ENCODE measurements around the gene ARFGEF3. TPM values are rescaled to one million over a fixed set of nuclear protein-coding genes. Genes with fewer than 3 reads are reported as not detected.

ARFGEF3 gene
- total RNA-seq, 1 experiment from 2014 or later: 7.8 TPM

GRCh38 chr6:138238368-138238767, 76.6 kb downstream of the ARFGEF3 start:
- TF ChIP-seq EZH2 (IDR thresholded peaks at IDR 0.05; ENCODE audit: low read length, unreplicated experiment): no peak
- TF ChIP-seq EZH2phosphoT487 (IDR thresholded peaks at IDR 0.05; ENCODE audit: borderline replicate concordance, low read length): no peak
- TF ChIP-seq CTCF (conservative IDR thresholded peaks at IDR 0.05; ENCODE audit: low read depth, low read length): no peak
- intact Hi-C loops (cut with micrococcal nuclease): no loop called here
- Histone ChIP-seq H3K9ac (ENCODE audit: low read length) (no peak overlapping the region), H3K79me2 (ENCODE audit: low read length) (no peaks in the 10 kb centered on the region), H3F3A (ENCODE audit: low read length, unreplicated experiment) (no peaks in the 10 kb centered on the region), H3K36me3 (ENCODE audit: low read depth, low read length) (no peaks in the 10 kb centered on the region), H3K9me2 (replicated peaks; ENCODE audit: low read length) (no peaks in the 10 kb centered on the region), H3K27me3 (ENCODE audit: low read length) (no peaks in the 10 kb centered on the region), H3K9me3 (ENCODE audit: low read length) (no peaks in the 10 kb centered on the region), H2AFZ (ENCODE audit: low read length) (no peak overlapping the region), H3K4me3 (ENCODE audit: low read length) (no peak overlapping the region), H3K4me1 (ENCODE audit: insufficient read depth, low read length) (peaks cover 22% of the 10 kb centered on the region), H3K4me2 (ENCODE audit: low read length) (no peak overlapping the region), H3K27ac (ENCODE audit: low read length) (no peak overlapping the region), H4K20me1 (ENCODE audit: low read length) (no peaks in the 10 kb centered on the region)
- POLR2A ChIA-PET (ENCODE audit: unreplicated experiment): no interaction called here
- DNase-seq (no peak), ATAC-seq (no peak)
- BruUV-seq (replicated peaks): no TSS peak
- CTCF ChIA-PET: no interaction called here

DNA sequence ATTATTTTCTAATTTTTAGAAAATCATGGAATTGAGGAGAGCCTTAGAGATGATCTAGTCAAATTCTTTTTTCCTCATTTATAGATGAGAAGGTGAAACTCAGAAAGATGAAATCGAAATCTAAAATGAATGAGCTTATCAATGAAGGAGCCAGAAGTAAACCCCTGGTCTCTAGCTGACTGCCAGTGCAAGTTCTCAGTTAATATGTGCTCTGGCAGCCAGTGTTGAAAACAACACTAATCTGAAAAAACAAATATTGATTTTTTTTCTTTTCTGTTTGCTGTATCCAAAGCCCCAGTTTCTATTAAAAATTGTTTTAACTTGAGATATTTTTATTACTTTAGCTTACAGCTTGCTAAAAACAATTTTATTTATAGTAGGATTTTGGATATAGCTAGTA, 78.0 kb downstream of the ARFGEF3 start:
- no peak overlapping the region for H3K4me3 ChIP-seq (ENCODE audit: low read length)
- no peaks in the 10 kb centered on the region for H3F3A ChIP-seq (ENCODE audit: low read length, unreplicated experiment)
- no peak overlapping the region for H3K27ac ChIP-seq (ENCODE audit: low read length)
- no peak for TF ChIP-seq EZH2phosphoT487 (IDR thresholded peaks at IDR 0.05; ENCODE audit: borderline replicate concordance, low read length)
- no peak for TF ChIP-seq CTCF (conservative IDR thresholded peaks at IDR 0.05; ENCODE audit: low read depth, low read length)
- TF ChIP-seq EZH2 (IDR thresholded peaks at IDR 0.05; ENCODE audit: low read length, unreplicated experiment): no peak
- BruUV-seq (replicated peaks): no TSS peak
- no peaks in the 10 kb centered on the region for H3K79me2 ChIP-seq (ENCODE audit: low read length)
- DNase-seq (no peak), ATAC-seq (no peak)
- H3K36me3 ChIP-seq (ENCODE audit: low read depth, low read length): no peaks in the 10 kb centered on the region
- POLR2A ChIA-PET (ENCODE audit: unreplicated experiment): no interaction called here
- no peak overlapping the region for H3K4me2 ChIP-seq (ENCODE audit: low read length)
- H3K9me2 ChIP-seq (replicated peaks; ENCODE audit: low read length): no peaks in the 10 kb centered on the region
- H3K9ac ChIP-seq (ENCODE audit: low read length): no peak overlapping the region
- H3K4me1 ChIP-seq (ENCODE audit: insufficient read depth, low read length): peaks cover 12% of the 10 kb centered on the region; the same call in 1 of the 2 replicates
- H3K27me3 ChIP-seq (ENCODE audit: low read length): no peaks in the 10 kb centered on the region
- no peak overlapping the region for H2AFZ ChIP-seq (ENCODE audit: low read length)
- intact Hi-C loops (cut with micrococcal nuclease): no loop called here
- no peaks in the 10 kb centered on the region for H4K20me1 ChIP-seq (ENCODE audit: low read length)
- no peaks in the 10 kb centered on the region for H3K9me3 ChIP-seq (ENCODE audit: low read length)
- CTCF ChIA-PET: interaction anchor here (0.7 kb wide), 1 partner anchor 968 kb away, joined by 8 read pairs; no protein-coding TSS in a partner anchor

DNA sequence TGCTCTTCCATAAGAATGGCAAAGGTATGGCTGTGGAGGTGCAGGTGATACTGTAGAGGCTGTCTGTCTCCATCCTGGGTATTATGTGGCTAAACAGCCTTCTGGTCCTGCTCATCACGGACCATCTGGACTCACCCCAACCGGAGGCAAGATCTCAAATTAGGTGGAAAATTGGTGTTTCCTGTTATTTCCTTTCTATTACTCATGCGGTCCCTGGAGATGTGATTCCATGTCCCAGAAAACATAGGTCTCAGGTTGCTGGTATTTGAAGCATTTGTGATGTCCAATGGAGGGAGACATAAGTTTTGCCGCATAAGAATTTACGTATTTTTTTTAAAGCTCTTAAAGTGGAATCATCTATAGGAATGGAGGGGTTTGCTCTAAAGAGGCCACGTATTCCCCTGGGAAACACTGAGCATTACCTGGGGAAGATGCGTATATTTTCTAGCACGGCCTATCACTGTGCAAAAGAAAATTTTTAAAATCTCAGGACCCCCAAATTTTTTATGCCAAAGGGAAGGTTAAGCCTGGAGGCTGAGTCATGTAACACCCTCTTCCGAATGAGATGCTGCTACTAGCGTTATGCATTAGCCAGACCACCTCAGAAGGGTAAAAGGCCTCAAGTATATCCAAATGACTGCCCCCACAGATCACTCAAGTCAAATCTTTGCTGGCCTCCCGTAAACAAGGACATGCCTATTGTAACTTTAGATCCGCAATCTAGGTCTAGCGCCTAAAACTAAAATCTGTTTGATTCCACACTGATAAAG, 78.9 kb downstream of the ARFGEF3 start:
- DNase-seq (no peak), ATAC-seq (no peak)
- Histone ChIP-seq H3K9me2 (replicated peaks; ENCODE audit: low read length) (no peaks in the 10 kb centered on the region), H3K79me2 (ENCODE audit: low read length) (no peaks in the 10 kb centered on the region), H3K9me3 (ENCODE audit: low read length) (no peaks in the 10 kb centered on the region), H2AFZ (ENCODE audit: low read length) (no peak overlapping the region), H3K27me3 (ENCODE audit: low read length) (no peaks in the 10 kb centered on the region), H3F3A (ENCODE audit: low read length, unreplicated experiment) (no peaks in the 10 kb centered on the region), H3K36me3 (ENCODE audit: low read depth, low read length) (no peaks in the 10 kb centered on the region), H3K9ac (ENCODE audit: low read length) (no peak overlapping the region), H3K27ac (ENCODE audit: low read length) (no peak overlapping the region), H4K20me1 (ENCODE audit: low read length) (no peaks in the 10 kb centered on the region), H3K4me1 (ENCODE audit: insufficient read depth, low read length) (peaks cover 6% of the 10 kb centered on the region; the same call in 1 of the 2 replicates), H3K4me3 (ENCODE audit: low read length) (no peak overlapping the region), H3K4me2 (ENCODE audit: low read length) (no peak overlapping the region)
- intact Hi-C loops (cut with micrococcal nuclease): no loop called here
- ChIA-PET CTCF (no interaction called here), POLR2A (ENCODE audit: unreplicated experiment) (no interaction called here)
- BruUV-seq (replicated peaks): no TSS peak
- TF ChIP-seq EZH2phosphoT487 (IDR thresholded peaks at IDR 0.05; ENCODE audit: borderline replicate concordance, low read length): no peak
- no peak for TF ChIP-seq CTCF (conservative IDR thresholded peaks at IDR 0.05; ENCODE audit: low read depth, low read length)
- TF ChIP-seq EZH2 (IDR thresholded peaks at IDR 0.05; ENCODE audit: low read length, unreplicated experiment): no peak
